ENCODE data around the gene ST3GAL4. TPM values are rescaled to one million over a fixed set of nuclear protein-coding genes. Genes with fewer than 3 reads are reported as not detected.

ST3GAL4 gene
- total RNA-seq, 1 donor from 2014 or later = 22.4 TPM

DNA sequence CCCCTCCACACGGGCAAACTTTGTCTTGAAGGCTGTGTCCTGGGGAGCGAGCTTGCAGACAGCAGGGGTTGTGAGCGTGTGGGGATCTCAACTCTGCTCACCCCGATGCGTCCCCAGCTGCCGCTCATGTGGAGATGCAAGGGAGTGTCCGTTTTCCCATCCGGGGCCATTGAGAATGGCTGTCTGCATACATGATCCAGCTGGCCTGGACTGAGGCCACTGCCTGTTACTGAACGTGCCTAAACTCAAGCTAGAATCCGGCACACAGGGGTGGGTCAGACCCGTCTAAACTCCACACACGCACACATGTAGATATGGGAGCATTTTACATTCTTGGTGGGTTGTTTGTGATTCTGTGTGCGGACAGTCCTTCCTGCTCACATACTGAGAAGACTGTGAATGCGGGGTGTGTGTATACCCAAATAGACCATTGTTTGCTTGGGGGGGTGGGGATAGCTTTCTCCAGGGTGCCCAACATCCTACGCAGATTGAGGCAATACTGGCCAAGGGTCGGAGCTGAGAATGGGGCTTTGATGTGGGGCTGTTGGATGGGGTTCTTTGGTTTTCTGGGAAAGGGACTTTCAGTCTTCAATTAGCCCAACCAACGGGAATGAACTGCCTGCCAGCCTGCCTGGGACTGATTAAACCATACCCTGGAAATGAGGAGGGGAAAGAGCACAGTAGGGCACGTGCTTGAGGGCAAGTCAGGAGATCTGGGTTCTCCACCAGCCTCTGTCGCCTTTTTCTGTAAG, 60.4 kb downstream of the ST3GAL4 start:
- TF ChIP-seq, protein P1, sequence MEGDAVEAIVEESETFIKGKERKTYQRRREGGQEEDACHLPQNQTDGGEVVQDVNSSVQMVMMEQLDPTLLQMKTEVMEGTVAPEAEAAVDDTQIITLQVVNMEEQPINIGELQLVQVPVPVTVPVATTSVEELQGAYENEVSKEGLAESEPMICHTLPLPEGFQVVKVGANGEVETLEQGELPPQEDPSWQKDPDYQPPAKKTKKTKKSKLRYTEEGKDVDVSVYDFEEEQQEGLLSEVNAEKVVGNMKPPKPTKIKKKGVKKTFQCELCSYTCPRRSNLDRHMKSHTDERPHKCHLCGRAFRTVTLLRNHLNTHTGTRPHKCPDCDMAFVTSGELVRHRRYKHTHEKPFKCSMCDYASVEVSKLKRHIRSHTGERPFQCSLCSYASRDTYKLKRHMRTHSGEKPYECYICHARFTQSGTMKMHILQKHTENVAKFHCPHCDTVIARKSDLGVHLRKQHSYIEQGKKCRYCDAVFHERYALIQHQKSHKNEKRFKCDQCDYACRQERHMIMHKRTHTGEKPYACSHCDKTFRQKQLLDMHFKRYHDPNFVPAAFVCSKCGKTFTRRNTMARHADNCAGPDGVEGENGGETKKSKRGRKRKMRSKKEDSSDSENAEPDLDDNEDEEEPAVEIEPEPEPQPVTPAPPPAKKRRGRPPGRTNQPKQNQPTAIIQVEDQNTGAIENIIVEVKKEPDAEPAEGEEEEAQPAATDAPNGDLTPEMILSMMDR (conservative IDR thresholded peaks at IDR 0.05) = no peak
- H3K9me3 Mint-ChIP-seq = no peaks in the 10 kb centered on the region
- H3K4me1 Mint-ChIP-seq = peaks cover 27% of the 10 kb centered on the region
- no peak overlapping the region for H3K4me3 Mint-ChIP-seq
- DNase-seq (ENCODE audit: low read depth, low spot score) = no peak
- no peaks in the 10 kb centered on the region for H3K27me3 Mint-ChIP-seq (ENCODE audit: low read depth)
- peaks cover 9% of the 10 kb centered on the region for H3K36me3 Mint-ChIP-seq (ENCODE audit: low read depth)
- H3K27ac Mint-ChIP-seq (ENCODE audit: unreplicated experiment) = no peak overlapping the region

DNA sequence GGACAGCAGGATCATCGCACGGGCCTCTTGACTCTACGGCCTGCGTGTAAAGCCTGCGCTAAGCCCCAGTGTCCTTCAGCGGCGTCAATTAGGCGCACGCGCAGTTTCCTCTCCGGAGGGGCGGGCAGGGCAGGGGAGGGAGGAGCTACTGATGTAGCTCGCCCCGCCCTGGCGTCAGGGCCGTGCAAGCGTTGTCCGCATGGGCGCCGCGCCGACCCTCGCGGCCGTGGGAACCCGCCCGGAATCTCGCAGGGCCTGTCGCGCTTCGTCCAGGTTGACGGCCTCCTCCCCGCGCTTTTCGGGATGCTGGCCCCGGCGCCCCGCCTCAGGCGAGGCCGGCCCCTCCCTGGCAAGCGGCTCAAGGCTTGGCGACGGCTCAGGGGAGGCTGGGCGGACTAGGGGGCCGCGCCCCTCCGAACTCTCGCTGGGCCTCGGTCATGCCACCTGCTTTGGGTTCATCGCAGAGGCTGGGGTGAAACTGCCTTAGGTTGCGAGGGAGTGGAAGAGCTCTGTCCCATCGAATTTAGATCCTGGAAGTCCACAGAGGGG, 61.1 kb downstream of the ST3GAL4 start:
- Mint-ChIP-seq H3K4me3 (no peak overlapping the region), H3K9me3 (no peaks in the 10 kb centered on the region), H3K27ac (ENCODE audit: unreplicated experiment) (no peak overlapping the region), H3K4me1 (peaks cover 32% of the 10 kb centered on the region), H3K36me3 (ENCODE audit: low read depth) (peaks cover 9% of the 10 kb centered on the region), H3K27me3 (ENCODE audit: low read depth) (no peaks in the 10 kb centered on the region)
- TF ChIP-seq, protein P1 (conservative IDR thresholded peaks at IDR 0.05) = no peak
- no peak for DNase-seq (ENCODE audit: low read depth, low spot score)

DNA sequence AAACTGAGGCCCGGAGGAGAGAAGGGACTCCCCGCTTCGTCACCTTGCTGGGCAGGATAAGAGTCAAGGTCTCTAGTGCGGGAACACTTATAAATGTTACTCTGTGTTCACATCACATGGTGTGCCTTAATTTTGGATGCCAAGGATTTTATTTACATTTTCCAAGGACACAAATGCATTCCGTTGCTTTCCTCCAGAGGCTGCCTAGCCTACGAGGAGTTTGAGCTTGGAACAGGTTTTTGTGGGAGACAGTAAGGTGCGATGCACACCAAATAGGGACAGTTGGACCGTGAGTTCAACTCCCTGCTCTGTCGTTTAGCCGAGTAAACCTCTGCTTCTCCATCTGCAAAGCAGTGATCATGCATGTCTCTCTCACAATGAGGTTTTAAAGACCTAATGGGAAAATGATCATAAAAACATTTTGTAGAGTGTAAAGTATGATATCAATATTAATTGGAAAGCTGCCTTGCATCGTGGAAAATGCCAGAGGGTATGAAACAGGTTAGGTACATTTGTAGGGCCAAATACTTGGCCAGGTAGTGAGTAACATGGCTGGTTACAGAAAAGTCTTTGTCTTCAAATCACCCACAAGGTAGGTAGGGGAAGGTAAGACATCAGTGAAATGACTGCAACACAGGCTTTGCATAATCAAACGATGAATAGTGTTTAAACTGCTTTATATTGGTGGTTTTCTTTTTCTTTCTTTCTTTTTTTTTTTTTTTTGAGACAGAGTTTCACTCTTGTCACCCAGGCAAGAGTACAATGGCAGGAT, 61.8 kb downstream of the ST3GAL4 start:
- Mint-ChIP-seq H3K9me3 (no peaks in the 10 kb centered on the region), H3K36me3 (ENCODE audit: low read depth) (peaks cover 5% of the 10 kb centered on the region), H3K4me3 (no peak overlapping the region), H3K4me1 (peaks cover 32% of the 10 kb centered on the region), H3K27me3 (ENCODE audit: low read depth) (no peaks in the 10 kb centered on the region), H3K27ac (ENCODE audit: unreplicated experiment) (peak overlapping the region; percentile 64)
- TF ChIP-seq, protein P1 (conservative IDR thresholded peaks at IDR 0.05) = no peak
- no peak for DNase-seq (ENCODE audit: low read depth, low spot score)

DNA sequence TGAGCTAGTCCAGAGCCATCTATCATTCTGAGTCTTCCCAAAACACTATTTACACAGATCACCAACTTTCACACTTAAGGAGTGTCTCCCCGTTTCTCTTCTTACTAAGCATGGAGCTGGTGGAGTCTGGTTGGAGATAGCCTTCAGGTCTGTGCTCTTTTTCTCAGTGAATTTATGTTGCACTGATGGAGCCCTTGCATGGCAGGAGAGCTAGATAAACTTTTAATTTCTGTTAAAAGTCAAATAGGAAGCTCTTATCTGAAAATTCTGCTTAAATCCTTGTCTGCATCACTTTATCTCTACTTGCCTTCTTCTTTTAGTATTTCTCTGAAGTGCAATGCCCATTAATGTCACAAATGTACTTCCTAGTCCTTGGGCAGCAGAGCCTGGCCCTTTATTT, 63.4 kb downstream of the ST3GAL4 start:
- H3K27ac Mint-ChIP-seq (ENCODE audit: unreplicated experiment) = no peak overlapping the region
- no peak overlapping the region for H3K4me3 Mint-ChIP-seq
- H3K27me3 Mint-ChIP-seq (ENCODE audit: low read depth) = no peaks in the 10 kb centered on the region
- peaks cover 32% of the 10 kb centered on the region for H3K4me1 Mint-ChIP-seq
- peaks cover 5% of the 10 kb centered on the region for H3K36me3 Mint-ChIP-seq (ENCODE audit: low read depth)
- TF ChIP-seq, protein P1 (conservative IDR thresholded peaks at IDR 0.05) = no peak
- no peaks in the 10 kb centered on the region for H3K9me3 Mint-ChIP-seq
- DNase-seq (ENCODE audit: low read depth, low spot score) = no peak

DNA sequence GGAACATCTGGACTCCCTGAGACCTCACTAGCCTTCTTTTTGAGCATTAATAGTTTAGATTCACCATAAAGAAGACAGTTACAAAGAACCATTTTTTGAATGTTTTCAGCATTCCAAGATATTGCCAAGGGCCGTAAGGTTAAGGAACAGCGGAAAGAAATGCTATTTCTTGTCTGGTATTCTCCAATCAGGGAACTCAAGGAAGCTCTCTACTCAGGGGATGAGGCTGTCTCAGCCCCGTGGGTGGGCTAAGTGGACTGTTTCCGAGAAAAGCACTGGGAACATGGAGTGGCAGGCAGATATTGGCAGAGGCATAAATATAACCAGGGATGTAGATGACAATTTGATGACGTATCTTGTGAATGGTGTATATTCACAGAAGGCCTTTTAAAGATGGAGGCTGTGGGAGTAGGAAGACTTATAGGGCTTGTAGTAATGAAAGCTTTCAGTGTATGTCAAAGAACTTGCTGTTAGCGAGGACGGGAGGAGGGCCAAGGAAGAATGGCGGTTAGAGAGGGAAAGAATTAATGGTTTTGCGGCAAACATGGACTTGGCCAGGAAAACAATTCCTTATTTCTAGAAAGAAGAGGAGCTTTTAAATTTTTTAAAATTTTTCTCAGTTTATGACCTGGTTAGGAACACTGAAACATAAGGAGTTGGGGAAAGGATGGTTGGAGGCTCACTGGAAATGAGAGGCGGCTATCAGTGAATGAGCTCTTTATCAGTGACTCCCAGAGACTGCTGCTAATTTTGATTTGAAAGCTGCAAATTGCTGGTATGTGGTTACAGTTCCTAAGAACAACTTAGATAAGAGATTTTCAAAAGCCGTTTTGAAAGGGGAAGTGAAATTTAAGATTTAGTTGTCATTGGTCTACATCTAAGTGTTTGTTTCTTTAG, 64.6 kb downstream of the ST3GAL4 start:
- H3K27me3 Mint-ChIP-seq (ENCODE audit: low read depth) = no peaks in the 10 kb centered on the region
- peaks cover 5% of the 10 kb centered on the region for H3K36me3 Mint-ChIP-seq (ENCODE audit: low read depth)
- H3K4me3 Mint-ChIP-seq = peak overlapping the region; percentile 17
- peak overlapping the region; percentile 10 for H3K27ac Mint-ChIP-seq (ENCODE audit: unreplicated experiment)
- no peak for DNase-seq (ENCODE audit: low read depth, low spot score)
- TF ChIP-seq, protein P1 (conservative IDR thresholded peaks at IDR 0.05) = no peak
- no peaks in the 10 kb centered on the region for H3K9me3 Mint-ChIP-seq
- H3K4me1 Mint-ChIP-seq = peaks cover 38% of the 10 kb centered on the region
